Subcutaneous adipose tissue (tissue), 4 donors: ENCODE measurements around the gene CFDP1. TPM values are rescaled to one million over a fixed set of nuclear protein-coding genes. Genes with fewer than 3 reads are reported as not detected.

ENCODE experiments used
- CTCF ChIP-seq: fragments of 450-650 bp; IDR thresholded peaks from one replicate; pipeline ENCODE4 v1.5.1; 2016; ENCODE audit warnings: low read depth, mild to moderate bottlenecking, control low read depth, antibody characterized with exemption, moderate library complexity
- total RNA-seq, 4 donors: library from RNA; depleted of rRNA; stranded (reverse); fragments of >200 nt; gene quantifications; one replicate each; pipeline ENCODE4 v1.1.0, GENCODE V29; 2016

CFDP1 gene
- total RNA-seq, 4 donors from 2014 or later, result 38.6 to 60.7 (median 57.0) TPM

DNA sequence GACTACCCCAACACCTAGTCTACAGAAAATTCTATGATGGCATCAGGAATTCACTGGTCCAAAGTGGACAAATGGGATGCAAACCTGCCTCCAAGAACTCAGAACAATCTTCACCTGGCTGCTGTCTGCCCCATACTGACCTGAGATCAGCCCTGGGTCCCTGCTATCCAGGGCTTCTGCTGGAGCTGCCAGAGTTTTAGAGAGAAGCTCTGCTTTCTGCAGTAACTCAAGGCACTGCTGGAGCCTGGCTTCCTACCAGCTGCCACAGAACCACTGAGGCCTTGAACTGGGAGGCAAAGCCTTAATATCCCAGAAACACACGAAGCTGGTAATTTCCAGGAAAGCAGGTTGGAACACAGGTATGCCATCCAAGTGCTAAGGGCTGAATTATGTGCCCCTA, 23.7 kb upstream of the CFDP1 start:
- TF ChIP-seq CTCF, result no peak

DNA sequence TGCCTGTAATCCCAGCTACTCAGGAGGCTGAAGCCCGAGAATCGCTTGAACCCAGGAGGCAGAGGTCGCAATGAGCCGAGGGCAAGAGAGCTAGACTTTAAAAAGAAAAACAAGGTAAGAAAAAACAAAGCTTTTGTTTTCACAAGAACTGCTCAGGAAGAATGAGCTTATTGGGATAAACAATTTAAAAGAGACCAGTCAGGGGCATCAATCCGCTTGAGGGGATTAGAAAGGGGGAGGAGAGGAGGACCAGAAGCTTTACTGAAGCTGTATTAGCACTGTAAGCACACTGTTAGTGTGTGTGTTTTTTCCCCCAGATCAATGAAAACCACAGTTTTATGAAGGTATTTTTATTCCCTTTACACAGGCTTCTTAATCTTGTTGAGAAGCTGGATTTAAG, 22.4 kb upstream of the CFDP1 start:
- TF ChIP-seq CTCF, result no peak

GRCh38 chr16:75452464-75453190, 19.3 kb upstream of the CFDP1 start:
- no peak for TF ChIP-seq CTCF

- no peak for TF ChIP-seq CTCF
Observed at GRCh38 chr16:75446416-75446815, 13.1 kb upstream of the CFDP1 start.

- TF ChIP-seq CTCF, result no peak
Observed at GRCh38 chr16:75445298-75445697, 12.0 kb upstream of the CFDP1 start.

DNA sequence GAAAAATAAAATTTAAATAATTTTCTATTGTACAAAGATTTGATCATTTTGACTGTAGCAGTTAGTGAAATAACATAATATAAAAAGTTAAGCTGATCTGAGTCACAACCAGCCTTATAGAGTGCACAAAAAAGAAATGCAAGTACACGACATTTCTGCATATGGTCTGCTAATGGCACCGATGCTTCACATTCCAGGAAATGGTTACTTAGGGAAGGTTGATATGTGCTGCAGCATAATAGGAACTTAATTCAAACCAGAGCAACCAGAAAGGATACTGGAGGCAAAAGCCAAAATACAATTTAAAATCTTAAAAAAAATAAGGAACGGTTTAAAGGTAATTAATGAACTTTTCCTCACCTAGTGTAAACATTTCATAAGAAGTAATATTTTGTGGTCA, 10.0 kb upstream of the CFDP1 start:
- TF ChIP-seq CTCF, result no peak

GRCh38 chr16:75433732-75434413, 570 bp upstream of the CFDP1 start:
- no peak for TF ChIP-seq CTCF
